Duodenal mucosa (tissue), 2 donors: ENCODE data around the gene ZNF606.
A peak's percentile ranks its signal among the peaks of the same experiment; 100 is the strongest.

Experiments
- H3K27ac ChIP-seq: one replicate; pipeline ENCODE4 v1.7.0; 2013; ENCODE audit warnings: low read depth, low read length
- H3K27me3 ChIP-seq, 2 donors: one replicate each; pipeline ENCODE4 v1.7.0; 2013; ENCODE audit warnings: low read length in 2 of 2, control low read depth in 1 of 2; ENCODE audit not compliant: insufficient read depth in 2 of 2, control insufficient read depth in 1 of 2
- H3K36me3 ChIP-seq, 2 donors: one replicate each; pipeline ENCODE4 v1.7.0; 2013; ENCODE audit warnings: low read length in 2 of 2, control low read depth in 1 of 2; ENCODE audit not compliant: insufficient read depth in 2 of 2, control insufficient read depth in 1 of 2
- H3K4me1 ChIP-seq, 2 donors: one replicate each; pipeline ENCODE4 v1.7.0; 2013; ENCODE audit warnings: low read length in 2 of 2, control low read depth in 1 of 2; ENCODE audit not compliant: insufficient read depth in 2 of 2, control insufficient read depth in 1 of 2
- H3K4me3 ChIP-seq, 2 donors: one replicate each; pipeline ENCODE4 v1.7.0; 2013; ENCODE audit warnings: low read length in 2 of 2, low read depth in 1 of 2
- H3K9ac ChIP-seq, 2 donors: one replicate each; pipeline ENCODE4 v1.7.0; 2013; ENCODE audit warnings: low read length in 2 of 2, low read depth in 1 of 2
- H3K9me3 ChIP-seq, 2 donors: one replicate each; pipeline ENCODE4 v1.7.0; 2013; ENCODE audit warnings: low read length in 2 of 2, control low read depth in 1 of 2; ENCODE audit not compliant: control insufficient read depth in 1 of 2

Gene ZNF606

GRCh38 chr19:58002384-58003173 is at the start of gene ZNF606:
Gene ZNF606, minus strand, starts transcription at chr19:58002820. Its CDS starts 1,501 bp downstream, at chr19:58001319.
- H3K9me3 ChIP-seq, result peaks cover 44 to 56% of the 10 kb centered on the region in 2 donors
- no peaks in the 10 kb centered on the region for H3K27me3 ChIP-seq
- peaks cover 33 to 43% of the 10 kb centered on the region in 2 donors for H3K36me3 ChIP-seq
- peaks cover 11 to 12% of the 10 kb centered on the region in 2 donors for H3K4me1 ChIP-seq
- peak within 1 kb of the TSS; percentile 83 to 84 for H3K9ac ChIP-seq
- H3K4me3 ChIP-seq, result peak within 1 kb of the TSS; percentile 88 to 91
- peak within 1 kb of the TSS; percentile 86 for H3K27ac ChIP-seq

DNA sequence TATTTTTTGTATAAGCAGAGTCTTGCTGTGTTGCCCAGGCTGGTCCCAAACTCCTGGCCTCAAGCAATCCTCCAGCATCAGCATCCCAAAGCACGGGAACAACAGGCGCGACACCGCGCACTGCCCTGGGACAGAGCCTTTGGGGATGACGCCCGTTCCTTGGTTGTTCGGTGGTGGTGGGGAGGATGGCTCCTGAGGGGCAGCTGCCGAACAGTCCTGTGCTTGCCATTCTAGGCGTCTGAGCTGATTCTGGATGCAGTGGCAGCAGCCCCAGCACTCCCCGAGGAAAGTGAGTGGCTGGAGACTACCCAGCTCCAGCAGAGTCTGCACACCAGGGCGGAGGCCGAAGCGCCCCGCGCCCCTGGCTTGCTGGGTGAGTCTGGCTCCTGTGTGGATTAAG is 49.6 kb upstream of the ZNF606 start:
- H3K36me3 ChIP-seq, result no peaks in the 10 kb centered on the region
- H3K9me3 ChIP-seq, result peaks cover 32 to 51% of the 10 kb centered on the region in 2 donors
- no peaks in the 10 kb centered on the region for H3K4me1 ChIP-seq
- H3K27me3 ChIP-seq, result no peaks in the 10 kb centered on the region
- no peak overlapping the region for H3K27ac ChIP-seq
- no peak overlapping the region for H3K9ac ChIP-seq
- H3K4me3 ChIP-seq, result no peak overlapping the region

DNA sequence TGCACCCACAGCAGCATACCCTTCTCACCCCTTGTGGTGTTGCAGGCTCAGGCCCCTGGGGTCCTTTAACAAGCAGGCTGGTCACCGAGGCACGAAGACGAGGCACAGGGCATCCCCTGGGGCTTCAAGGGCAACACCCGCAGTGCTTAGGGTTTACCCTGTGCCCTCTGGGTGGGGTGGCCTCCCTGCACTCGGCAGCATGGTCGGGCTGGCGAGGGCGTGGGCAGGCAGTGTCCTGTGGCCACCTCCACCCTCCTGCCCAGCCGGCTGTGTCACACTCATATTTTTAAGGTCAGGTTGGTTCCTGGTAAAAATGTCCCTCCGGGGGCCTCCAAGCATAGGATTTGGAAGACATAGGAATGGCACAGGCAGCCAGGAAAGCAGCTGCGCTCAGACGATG is 45.1 kb upstream of the ZNF606 start:
- Histone ChIP-seq H3K4me3 (no peak overlapping the region), H3K36me3 (no peaks in the 10 kb centered on the region), H3K4me1 (no peaks in the 10 kb centered on the region), H3K27ac (no peak overlapping the region), H3K9ac (no peak overlapping the region), H3K27me3 (no peaks in the 10 kb centered on the region), H3K9me3 (peaks cover 46 to 60% of the 10 kb centered on the region in 2 donors)

DNA sequence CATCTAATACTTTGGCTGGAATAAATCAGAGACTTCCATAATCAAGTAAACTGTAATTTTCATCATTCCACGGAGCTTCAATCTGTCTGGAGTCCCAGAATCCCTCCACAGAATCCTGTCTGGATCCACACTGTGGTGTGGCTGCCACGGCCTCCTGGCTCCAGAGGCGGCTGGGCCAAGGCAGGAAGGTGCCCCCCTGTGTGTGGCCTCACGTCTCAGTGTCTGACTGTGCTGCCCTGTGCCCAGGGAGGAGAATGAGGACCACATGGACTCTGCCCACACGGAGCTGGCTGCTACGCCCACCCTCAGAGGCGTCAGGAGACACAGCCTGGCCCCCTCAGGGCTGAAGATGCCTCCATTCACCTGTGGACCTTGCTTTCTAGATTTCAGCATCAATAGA is 44.2 kb upstream of the ZNF606 start:
- Histone ChIP-seq H3K9me3 (peaks cover 43 to 62% of the 10 kb centered on the region in 2 donors), H3K9ac (no peak overlapping the region), H3K4me3 (no peak overlapping the region), H3K36me3 (no peaks in the 10 kb centered on the region), H3K27ac (no peak overlapping the region), H3K4me1 (no peaks in the 10 kb centered on the region), H3K27me3 (no peaks in the 10 kb centered on the region)

GRCh38 chr19:58045411-58046050 is 42.9 kb upstream of the ZNF606 start:
- no peaks in the 10 kb centered on the region for H3K36me3 ChIP-seq
- H3K9ac ChIP-seq, result no peak overlapping the region
- no peaks in the 10 kb centered on the region for H3K27me3 ChIP-seq
- H3K9me3 ChIP-seq, result peaks cover 36 to 56% of the 10 kb centered on the region in 2 donors
- no peaks in the 10 kb centered on the region for H3K4me1 ChIP-seq
- peak overlapping the region in 1 of 2 donors; percentile 36 for H3K4me3 ChIP-seq
- no peak overlapping the region for H3K27ac ChIP-seq

DNA sequence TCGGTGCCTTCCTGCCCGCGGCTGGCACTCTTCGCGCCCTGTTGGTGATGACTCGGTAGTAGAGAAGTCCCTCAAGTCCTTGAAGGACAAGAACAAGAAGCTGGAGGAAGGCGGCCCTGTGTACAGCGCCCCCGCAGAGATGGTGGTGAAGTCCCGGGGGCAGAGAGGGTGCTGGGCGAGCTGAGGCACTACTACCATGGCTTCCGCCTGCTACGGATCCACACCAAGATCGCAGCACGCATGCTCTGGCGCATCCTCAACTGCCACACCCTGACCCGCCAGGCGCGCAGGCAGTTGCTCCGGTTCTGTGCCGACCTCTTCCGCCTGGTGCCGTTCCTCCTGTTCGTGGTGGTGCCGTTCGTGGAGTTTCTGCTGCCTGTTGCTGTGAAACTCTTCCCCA is 42.3 kb upstream of the ZNF606 start:
- Histone ChIP-seq H3K27me3 (no peaks in the 10 kb centered on the region), H3K4me3 (no peak overlapping the region), H3K9me3 (peaks cover 32 to 57% of the 10 kb centered on the region in 2 donors), H3K4me1 (no peaks in the 10 kb centered on the region), H3K27ac (no peak overlapping the region), H3K36me3 (no peaks in the 10 kb centered on the region), H3K9ac (no peak overlapping the region)

- Histone ChIP-seq H3K36me3 (no peaks in the 10 kb centered on the region), H3K4me1 (no peaks in the 10 kb centered on the region), H3K9me3 (peaks cover 27 to 53% of the 10 kb centered on the region in 2 donors), H3K4me3 (no peak overlapping the region), H3K27me3 (no peaks in the 10 kb centered on the region), H3K27ac (no peak overlapping the region), H3K9ac (no peak overlapping the region)
Measured at GRCh38 chr19:58044391-58044790, 41.8 kb upstream of the ZNF606 start.

DNA sequence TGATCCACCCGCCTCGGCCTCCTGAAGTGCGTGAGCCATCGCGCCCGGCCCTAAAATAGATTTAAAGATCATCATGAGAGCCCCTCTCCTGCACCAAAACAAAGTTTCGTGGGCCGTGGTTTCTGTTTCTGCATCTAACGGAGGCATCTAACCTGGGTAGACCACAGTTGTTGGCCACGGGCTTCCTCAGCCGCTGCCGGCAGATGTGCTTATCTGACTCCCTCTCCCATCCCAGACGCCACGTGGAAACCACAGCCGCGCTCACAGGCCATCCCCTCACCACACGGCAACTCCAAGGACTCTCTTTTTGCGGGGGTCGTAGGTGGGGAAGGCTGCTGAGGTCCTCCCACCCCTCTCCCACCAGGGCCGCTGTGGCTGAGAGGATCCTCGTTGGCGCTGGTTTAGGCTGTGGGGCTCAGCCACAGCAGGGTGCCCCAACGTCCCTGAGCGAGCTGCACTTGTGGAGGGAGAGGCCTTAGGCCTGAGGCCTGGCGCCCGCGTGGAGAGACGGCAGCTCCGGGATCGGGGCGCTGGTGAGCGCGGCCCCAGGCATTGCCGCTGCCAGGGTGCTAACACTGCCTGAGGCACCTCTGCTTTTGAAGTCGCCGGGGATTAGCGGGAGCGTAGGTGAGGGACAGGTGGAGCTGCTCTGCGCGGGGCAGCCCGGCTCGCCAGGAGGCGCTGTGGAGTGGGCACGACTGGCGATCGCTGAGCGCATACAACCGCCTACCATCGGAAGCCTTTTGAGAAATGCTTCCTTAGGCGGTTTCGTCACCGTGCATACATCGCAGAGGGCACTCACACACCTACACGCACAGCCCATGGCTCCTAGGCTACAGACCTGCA is 40.1 kb upstream of the ZNF606 start:
- no peak overlapping the region for H3K4me3 ChIP-seq
- H3K9me3 ChIP-seq, result peaks cover 18 to 49% of the 10 kb centered on the region in 2 donors
- no peaks in the 10 kb centered on the region for H3K36me3 ChIP-seq
- H3K9ac ChIP-seq, result no peak overlapping the region
- H3K4me1 ChIP-seq, result no peaks in the 10 kb centered on the region
- no peak overlapping the region for H3K27ac ChIP-seq
- H3K27me3 ChIP-seq, result no peaks in the 10 kb centered on the region

- no peaks in the 10 kb centered on the region for H3K4me1 ChIP-seq
- H3K36me3 ChIP-seq, result no peaks in the 10 kb centered on the region
- H3K27me3 ChIP-seq, result no peaks in the 10 kb centered on the region
- H3K9ac ChIP-seq, result no peak overlapping the region
- peaks cover 11 to 34% of the 10 kb centered on the region in 2 donors for H3K9me3 ChIP-seq
- no peak overlapping the region for H3K4me3 ChIP-seq
- no peak overlapping the region for H3K27ac ChIP-seq
Measured at GRCh38 chr19:58040751-58041525, 38.3 kb upstream of the ZNF606 start.
